ENCODE results near the gene DACT2. TPM values are rescaled to one million over a fixed set of nuclear protein-coding genes. Genes with fewer than 3 reads are reported as not detected.

The DACT2 gene
- total RNA-seq, 4 donors from 2014 or later: 0.27 TPM; not detected in 3

GRCh38 chr6:168338777-168339176 lies 19.2 kb upstream of the DACT2 start:
- Histone ChIP-seq H3K27ac (no peak overlapping the region), H3K4me3 (replicated peaks in 1 of 3) (no peak overlapping the region), H3K36me3 (no peaks in the 10 kb centered on the region), H3K4me1 (no peaks in the 10 kb centered on the region), H3K9me3 (no peaks in the 10 kb centered on the region), H3K27me3 (no peaks in the 10 kb centered on the region)
- no peak for DNase-seq
- intact Hi-C loops (cut with DNase I): no loop called here
- TF ChIP-seq POLR2A (IDR thresholded peaks at IDR 0.05) (no peak), CTCF (IDR thresholded peaks at IDR 0.05) (no peak)
- WGBS, 2 donors: 65 to 72% methylated on average over 7 of the region's 7 CpGs

GRCh38 chr6:168336967-168337366 lies 17.4 kb upstream of the DACT2 start:
- Histone ChIP-seq H3K9me3 (no peaks in the 10 kb centered on the region), H3K4me3 (replicated peaks in 1 of 3) (no peak overlapping the region), H3K27me3 (no peaks in the 10 kb centered on the region), H3K27ac (no peak overlapping the region), H3K36me3 (no peaks in the 10 kb centered on the region), H3K4me1 (no peaks in the 10 kb centered on the region)
- intact Hi-C loops (cut with DNase I): no loop called here
- no peak for TF ChIP-seq CTCF (IDR thresholded peaks at IDR 0.05)
- no peak for TF ChIP-seq POLR2A (IDR thresholded peaks at IDR 0.05)
- no peak for DNase-seq
- WGBS, 2 donors: 67 to 82% methylated on average over 4 of the region's 4 CpGs

GRCh38 chr6:168333989-168334388 lies 14.4 kb upstream of the DACT2 start:
- no peaks in the 10 kb centered on the region for H3K9me3 ChIP-seq
- TF ChIP-seq CTCF (IDR thresholded peaks at IDR 0.05) (no peak), POLR2A (IDR thresholded peaks at IDR 0.05) (no peak)
- intact Hi-C loops (cut with DNase I): no loop called here
- H3K27me3 ChIP-seq: no peaks in the 10 kb centered on the region
- no peak overlapping the region for H3K27ac ChIP-seq
- no peak overlapping the region for H3K4me3 ChIP-seq (replicated peaks in 1 of 3)
- 92 to 96% methylated on average over 9 of the region's 9 CpGs for WGBS, 2 donors
- no peaks in the 10 kb centered on the region for H3K4me1 ChIP-seq
- H3K36me3 ChIP-seq: no peaks in the 10 kb centered on the region
- no peak for DNase-seq

- Histone ChIP-seq H3K4me3 (replicated peaks in 1 of 3) (no peak overlapping the region), H3K4me1 (no peaks in the 10 kb centered on the region), H3K36me3 (no peaks in the 10 kb centered on the region), H3K27ac (no peak overlapping the region), H3K27me3 (no peaks in the 10 kb centered on the region), H3K9me3 (no peaks in the 10 kb centered on the region)
- 77 to 83% methylated on average over 9 of the region's 9 CpGs for WGBS, 2 donors
- TF ChIP-seq POLR2A (IDR thresholded peaks at IDR 0.05) (no peak), CTCF (IDR thresholded peaks at IDR 0.05) (no peak)
- DNase-seq: no peak
- intact Hi-C loops (cut with DNase I): no loop called here
These were observed 13.9 kb upstream of the DACT2 start for GRCh38 chr6:168333491-168333890.

- H3K27me3 ChIP-seq: no peaks in the 10 kb centered on the region
- no peak overlapping the region for H3K4me3 ChIP-seq (replicated peaks in 1 of 3)
These were observed 13.5 kb upstream of the DACT2 start for GRCh38 chr6:168333039-168333438.

More at GRCh38 chr6:168333039-168333438, 13.5 kb upstream of the DACT2 start:
- Histone ChIP-seq H3K4me1 (no peaks in the 10 kb centered on the region), H3K9me3 (no peaks in the 10 kb centered on the region), H3K36me3 (no peaks in the 10 kb centered on the region), H3K27ac (no peak overlapping the region)
- no peak for DNase-seq
- intact Hi-C loops (cut with DNase I): no loop called here
- 78 to 80% methylated on average over 5 of the region's 5 CpGs for WGBS, 2 donors
- TF ChIP-seq POLR2A (IDR thresholded peaks at IDR 0.05) (no peak), CTCF (IDR thresholded peaks at IDR 0.05) (peak in 2 of 6 experiments; percentile 19 to 36)

Data from thyroid gland (tissue), 4 donors.